HG02884 (cell line): ENCODE results near the gene GLMP.
"Not testable (repeated sequence)": the region's sequence is repeated elsewhere in the genome, so short reads cannot be mapped to it uniquely, and the experiment has no call there.

ENCODE experiments used
- ATAC-seq: cut with Tn5 transposase; IDR thresholded peaks from one replicate; pipeline ENCODE4 v1.9.1; 2021; ENCODE audit warnings: mild to moderate bottlenecking, moderate library complexity; ENCODE audit not compliant: unreplicated experiment

GLMP gene

DNA sequence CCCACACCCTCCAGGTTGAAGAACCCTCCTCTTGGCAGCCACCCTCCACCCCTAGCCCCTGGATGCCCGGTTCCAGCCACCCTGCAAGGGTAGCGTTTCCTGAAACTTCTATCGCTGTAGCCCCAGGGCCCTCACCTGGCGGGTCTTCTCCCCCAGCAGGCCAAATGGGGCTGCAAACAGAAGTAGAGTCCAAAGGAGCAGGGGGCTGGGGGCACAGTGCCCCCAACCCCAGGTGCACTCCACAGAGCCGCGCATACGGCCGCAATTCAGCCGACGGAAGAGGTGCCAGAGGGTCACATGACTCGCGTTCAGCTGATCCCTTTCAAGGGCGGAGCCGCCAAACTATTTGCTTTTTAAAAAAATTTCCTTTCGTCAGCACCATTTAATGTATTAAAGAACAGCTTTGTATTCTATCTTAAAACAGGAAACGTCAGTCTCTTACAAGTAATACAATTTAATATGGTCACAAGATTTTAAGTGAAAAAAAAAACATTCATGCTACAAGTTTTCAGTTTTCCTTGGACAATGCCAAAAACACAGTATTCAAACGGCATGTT, at the start of gene GLMP:
GLMP (minus strand) TSS at position 289 of the 557 bp plus-strand sequence; CDS start at position 255, 34 bp downstream.
- no peak for ATAC-seq

- ATAC-seq = no peak
Observed at GRCh38 chr1:156344409-156344808, 48.9 kb upstream of the GLMP start.

DNA sequence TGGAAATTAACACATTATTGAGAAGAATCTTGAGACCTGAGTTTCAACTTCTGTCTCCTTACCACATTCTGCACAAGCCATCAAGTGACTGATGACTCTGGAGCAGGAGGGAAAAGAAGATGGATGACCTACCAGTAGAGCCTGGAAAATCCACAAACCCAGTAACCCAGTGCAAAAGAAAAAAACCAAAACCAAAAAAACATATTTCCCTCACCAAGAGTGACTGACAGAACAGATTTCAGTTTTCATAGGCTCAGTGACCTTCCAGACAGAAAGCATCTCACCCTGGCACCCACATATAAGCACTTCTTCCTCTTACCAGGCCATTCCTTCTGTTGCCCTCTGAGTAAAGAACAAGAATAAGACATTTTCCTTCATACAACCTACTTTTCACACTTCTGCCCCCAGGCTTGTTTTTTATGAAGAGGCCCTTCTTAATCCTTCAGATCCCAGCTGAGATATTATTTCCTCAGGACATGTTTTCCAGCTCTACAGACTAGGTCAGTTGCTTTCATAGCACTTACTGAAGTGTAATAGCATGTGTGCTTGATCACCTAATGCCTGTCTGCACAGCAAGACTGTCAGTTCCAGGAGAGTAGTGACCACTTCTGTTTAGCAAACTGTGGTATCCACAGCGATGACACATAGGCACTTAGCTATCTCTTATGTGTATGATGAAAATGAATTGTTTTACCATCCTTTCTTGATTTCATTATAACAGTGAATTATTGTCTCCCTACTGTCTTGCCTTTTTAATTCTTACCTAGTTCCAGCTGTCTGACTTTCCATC, 46.9 kb upstream of the GLMP start:
- ATAC-seq = no peak

DNA sequence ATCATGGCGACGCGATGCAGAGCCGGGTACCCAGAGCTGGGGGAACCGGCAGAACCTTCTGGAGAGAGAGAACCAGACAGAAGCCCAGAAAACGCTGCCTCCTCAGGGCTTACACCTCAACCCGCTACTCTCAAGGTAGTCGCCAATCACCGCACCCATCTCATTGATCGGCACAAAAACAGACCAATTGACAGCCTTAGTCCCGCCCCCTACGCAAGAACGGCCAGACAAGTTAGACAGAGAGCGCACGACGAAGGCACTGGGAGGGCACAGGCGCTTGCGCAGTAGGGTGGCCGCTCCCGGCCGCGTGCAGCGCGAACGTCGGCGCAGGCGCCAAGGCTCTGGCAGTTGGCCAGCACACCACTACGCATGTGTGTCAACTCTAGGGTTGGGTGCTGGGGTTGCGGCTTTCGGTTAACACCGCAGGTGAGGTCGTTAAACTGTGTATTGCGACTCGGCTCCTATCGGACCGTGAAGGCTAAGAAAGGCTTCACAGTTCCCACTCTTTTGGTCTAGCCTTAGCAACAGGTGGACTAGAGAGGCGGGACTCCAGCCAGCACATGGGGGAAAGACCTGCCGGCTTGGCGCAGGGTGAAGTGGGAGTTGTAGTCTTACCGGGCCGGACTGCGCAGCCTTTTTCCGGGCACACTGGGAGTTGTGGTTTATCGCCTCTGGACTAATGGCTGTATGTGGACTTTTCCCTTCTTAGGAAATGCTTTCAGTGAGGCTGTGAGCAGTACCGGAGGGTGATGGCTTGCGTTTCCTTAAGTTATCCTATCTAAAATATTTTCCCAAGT, 42.9 kb upstream of the GLMP start, which contains the start of the genes CCT3 and TSACC:
CCT3 (minus strand) TSS at position 113 of the 797 bp plus-strand sequence; CDS start at position 5, 108 bp downstream.
TSACC (plus strand) TSS at position 347 of the 797 bp plus-strand sequence. CDS start 1,232 bp downstream, outside the sequence.
- peak; percentile 89 for ATAC-seq

DNA sequence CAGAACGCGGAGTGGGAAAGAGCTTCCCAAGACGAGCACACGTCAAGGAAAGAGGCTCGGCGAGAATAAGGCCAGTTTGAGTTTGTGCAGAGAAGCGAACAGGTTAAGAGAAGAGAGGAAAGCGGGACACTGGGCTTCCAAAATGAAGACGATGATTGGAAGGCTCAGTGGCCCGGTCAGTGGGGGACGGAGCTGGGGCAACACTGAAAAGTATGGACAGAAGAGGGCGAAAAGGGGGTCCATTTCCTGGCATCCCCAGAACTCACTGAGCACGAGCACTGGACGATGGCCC, 42.4 kb upstream of the GLMP start:
- no peak for ATAC-seq

GRCh38 chr1:156337052-156337887, 41.8 kb upstream of the GLMP start:
- no peak for ATAC-seq

DNA sequence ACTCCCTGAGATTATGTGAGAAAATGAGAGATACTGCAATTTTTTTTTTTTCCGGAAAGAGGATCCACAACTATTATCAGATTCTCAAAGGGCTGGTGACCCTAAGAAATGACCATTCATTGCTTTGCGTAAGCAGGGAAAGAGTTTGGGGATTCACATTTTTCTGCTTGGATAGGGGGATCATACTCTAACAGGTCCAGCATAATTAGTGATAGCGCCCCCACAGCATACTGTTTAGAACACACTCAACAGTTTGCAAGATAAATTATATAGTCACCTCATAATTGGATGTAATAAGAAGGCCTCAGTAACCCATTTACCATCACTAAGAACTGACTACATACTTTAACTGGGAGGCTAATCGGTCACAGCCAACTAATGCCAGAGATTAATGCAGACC, 40.8 kb upstream of the GLMP start:
- ATAC-seq = no peak

DNA sequence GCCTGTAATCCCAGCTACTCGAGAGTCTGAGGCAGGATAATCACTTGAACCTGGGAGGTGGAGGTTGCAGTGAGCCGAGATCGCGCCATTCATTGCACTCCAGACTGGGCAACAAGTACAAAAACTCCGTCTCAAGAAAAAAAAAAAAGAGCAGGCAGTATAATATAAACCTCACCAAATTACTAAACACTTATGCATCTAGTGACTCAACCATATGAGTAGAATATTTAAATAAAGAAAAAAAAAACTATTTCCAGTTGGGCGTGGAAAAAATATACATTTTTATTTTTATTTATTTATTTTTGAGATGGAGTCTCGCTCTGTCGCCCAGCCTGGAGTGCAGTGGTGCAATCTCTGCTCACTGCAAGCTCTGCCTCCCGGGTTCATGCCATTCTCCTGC, 27.7 kb upstream of the GLMP start:
- not testable (repeated sequence) for ATAC-seq

DNA sequence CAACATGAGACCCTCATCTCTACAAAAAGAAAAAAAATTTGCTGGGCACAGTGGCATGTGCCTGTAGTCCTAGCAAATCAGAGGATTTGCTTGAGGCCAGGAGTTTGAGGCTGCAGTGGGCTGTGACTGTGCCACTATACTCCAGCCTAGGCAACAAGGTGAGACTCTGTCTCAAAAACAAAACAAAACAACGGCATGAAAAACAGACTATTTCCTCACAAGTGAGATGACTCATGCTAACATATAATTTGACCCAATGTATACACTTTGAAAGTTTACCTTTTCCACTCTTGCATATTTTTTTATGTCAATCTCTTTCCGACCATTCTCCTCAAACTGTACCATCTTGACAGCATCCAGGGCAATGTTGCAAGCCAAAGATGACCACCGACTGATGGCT, 25.1 kb upstream of the GLMP start:
- no peak for ATAC-seq

- no peak for ATAC-seq
Observed at GRCh38 chr1:156319664-156320063, 24.2 kb upstream of the GLMP start.

GRCh38 chr1:156316909-156317308, 21.4 kb upstream of the GLMP start:
- no peak for ATAC-seq

DNA sequence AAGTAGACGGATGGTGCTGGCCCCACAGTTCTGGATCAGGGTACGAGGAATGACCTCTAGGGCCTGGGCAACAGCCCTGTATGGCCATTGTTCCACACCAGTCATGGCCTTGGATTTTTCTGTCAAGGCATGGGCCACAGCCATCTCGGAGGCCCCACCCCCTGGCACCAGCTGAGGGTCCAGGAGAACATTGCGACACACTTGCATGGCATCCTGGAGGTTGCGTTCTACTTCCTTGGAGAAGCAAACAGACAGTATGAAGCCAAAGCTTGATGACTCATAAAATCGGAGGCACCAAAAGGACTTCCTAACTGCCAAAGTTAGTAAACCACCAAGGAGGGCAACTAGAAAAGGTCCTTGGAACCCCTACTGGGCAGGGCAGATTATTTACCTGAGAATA, 15.5 kb upstream of the GLMP start:
- no peak for ATAC-seq

GRCh38 chr1:156308078-156308477, 12.6 kb upstream of the GLMP start:
- ATAC-seq = no peak

GRCh38 chr1:156305215-156305614, 9.7 kb upstream of the GLMP start:
- ATAC-seq = no peak

GRCh38 chr1:156303241-156303640, 7.8 kb upstream of the GLMP start:
- ATAC-seq = no peak

DNA sequence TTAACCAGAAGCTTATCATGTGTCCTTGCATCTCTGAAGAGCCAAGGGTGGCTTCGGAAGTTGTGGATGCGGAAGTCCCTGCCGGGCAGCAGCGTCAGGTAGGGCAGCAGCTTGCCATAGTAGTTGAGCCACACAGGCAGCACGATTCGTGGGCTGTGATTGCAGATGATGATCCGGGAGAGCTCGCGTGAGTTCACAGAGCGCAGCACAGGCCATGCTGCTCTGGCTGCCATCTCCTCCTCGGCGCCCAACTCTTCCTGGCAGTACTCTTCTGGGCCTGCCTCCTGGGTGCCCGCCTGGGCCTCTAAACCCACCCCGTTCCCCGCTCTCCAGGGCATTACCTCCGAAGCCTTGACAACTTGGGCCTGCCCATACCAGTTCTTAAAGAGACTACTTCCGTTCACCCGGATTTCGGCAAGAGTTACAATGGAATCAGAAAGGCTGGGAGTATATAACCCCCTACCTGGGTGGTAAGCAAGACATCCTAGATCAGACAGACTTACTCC, 3.4 kb upstream of the GLMP start, which contains the start of gene VHLL:
VHLL (minus strand) TSS at position 456 of the 506 bp plus-strand sequence; CDS start at position 338, 118 bp downstream.
- no peak for ATAC-seq

- no peak for ATAC-seq
Observed at GRCh38 chr1:156293895-156294294, 1.6 kb downstream of the GLMP start.

DNA sequence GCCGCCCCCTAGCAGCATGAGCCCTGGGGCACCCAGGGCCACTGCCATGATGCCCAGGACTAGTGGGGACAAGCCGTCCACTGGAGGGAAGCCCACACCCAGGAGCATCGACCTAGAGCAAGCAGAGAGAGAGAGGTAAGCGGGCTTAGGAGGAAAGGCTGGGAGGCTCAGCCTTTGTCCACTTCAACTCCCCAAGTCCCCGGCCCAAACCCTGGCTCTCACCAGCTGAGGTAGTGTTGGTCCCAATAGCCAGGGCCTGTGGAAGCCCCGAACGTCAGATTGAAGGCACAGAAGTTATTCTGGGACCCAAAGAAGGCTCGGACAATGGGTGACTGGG, 2.4 kb downstream of the GLMP start:
- ATAC-seq = no peak

GRCh38 chr1:156291226-156292061, 4.0 kb downstream of the GLMP start:
- no peak for ATAC-seq

DNA sequence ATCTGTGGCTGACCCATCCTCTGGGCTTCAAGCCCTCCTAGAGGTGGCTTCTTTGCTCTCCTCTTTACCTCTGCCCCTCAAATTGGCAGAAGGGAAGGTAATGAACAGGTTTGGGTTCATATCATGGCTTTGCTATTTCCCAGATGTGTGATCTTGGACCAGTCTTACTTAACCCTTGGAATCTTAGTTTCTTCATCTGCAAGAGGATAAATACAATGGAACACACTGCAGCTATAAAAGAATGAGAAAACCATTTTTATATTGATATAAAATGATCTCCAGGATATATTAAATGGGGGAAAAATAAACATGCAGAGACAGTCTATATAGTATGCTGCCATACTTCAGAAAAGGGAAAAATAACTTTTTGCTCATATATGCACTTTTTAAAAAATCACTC, 5.6 kb downstream of the GLMP start:
- no peak for ATAC-seq
